ENCODE results near the gene ANAPC16. TPM values are rescaled to one million over a fixed set of nuclear protein-coding genes. Genes with fewer than 3 reads are reported as not detected.
A peak's percentile ranks its signal among the peaks of the same experiment; 100 is the strongest.
"Not testable (repeated sequence)": the region's sequence is repeated elsewhere in the genome, so short reads cannot be mapped to it uniquely, and the experiment has no call there.

Gene ANAPC16
- total and polyA plus RNA-seq, 4 donors = 67.9 to 138 (median 91.4) TPM

GRCh38 chr10:72248468-72249151 is 32.8 kb downstream of the ANAPC16 start:
- Histone ChIP-seq H3K36me3 (ENCODE audit: control insufficient read depth in 4 of 4, insufficient read depth in 4 of 4, low read length in 4 of 4) (no peaks in the 10 kb centered on the region), H3K9me3 (ENCODE audit: control insufficient read depth in 4 of 4, insufficient read depth in 3 of 4, low read length in 3 of 4) (no peaks in the 10 kb centered on the region), H3K27me3 (ENCODE audit: control insufficient read depth in 3 of 3, insufficient read depth in 3 of 3, low read length in 2 of 3) (no peaks in the 10 kb centered on the region), H3K4me1 (ENCODE audit: control insufficient read depth in 5 of 5, insufficient read depth in 5 of 5, low read length in 5 of 5) (peaks cover 28 to 51% (median 44%) of the 10 kb centered on the region in 5 donors), H3K27ac (ENCODE audit: low read depth in 1 of 2, low read length in 1 of 2) (peak overlapping the region; percentile 97 to 98), H3K9ac (ENCODE audit: insufficient read depth in 1 of 2, low read length in 2 of 2) (peak overlapping the region in 1 of 2 donors; percentile 8), H3K4me3 (no peak overlapping the region)
- DNase-seq = peak; percentile 50 to 81 (median 73)
- TF ChIP-seq CTCF (IDR thresholded peaks at IDR 0.05; ENCODE audit: control extremely low read depth, extremely low read depth) = no peak
- peak; percentile 76 for ATAC-seq (ENCODE audit: insufficient read depth, low FRiP score)
- 9 to 13% methylated on average over 10 of the region's 10 CpGs for WGBS, 2 donors

- not testable (repeated sequence) for H3K9me3 ChIP-seq (ENCODE audit: control insufficient read depth in 4 of 4, insufficient read depth in 3 of 4, low read length in 3 of 4); H3K4me3 ChIP-seq; H3K36me3 ChIP-seq (ENCODE audit: control insufficient read depth in 4 of 4, insufficient read depth in 4 of 4, low read length in 4 of 4); H3K27me3 ChIP-seq (ENCODE audit: control insufficient read depth in 3 of 3, insufficient read depth in 3 of 3, low read length in 2 of 3); ATAC-seq (ENCODE audit: insufficient read depth, low FRiP score); H3K9ac ChIP-seq (ENCODE audit: insufficient read depth in 1 of 2, low read length in 2 of 2); DNase-seq
- Histone ChIP-seq H3K4me1 (ENCODE audit: control insufficient read depth in 5 of 5, insufficient read depth in 5 of 5, low read length in 5 of 5) (peaks cover 29 to 49% (median 42%) of the 10 kb centered on the region in 5 donors), H3K27ac (ENCODE audit: low read depth in 1 of 2, low read length in 1 of 2) (peak overlapping the region; percentile 97 to 98)
- WGBS, 2 donors = 79 to 88% methylated on average over 17 of the region's 17 CpGs
Observed at GRCh38 chr10:72249176-72249862, 33.5 kb downstream of the ANAPC16 start.

- no peaks in the 10 kb centered on the region for H3K36me3 ChIP-seq (ENCODE audit: control insufficient read depth in 4 of 4, insufficient read depth in 4 of 4, low read length in 4 of 4)
- 89 to 95% methylated on average over 1 of the region's 1 CpG for WGBS, 2 donors
- no peak for TF ChIP-seq CTCF (IDR thresholded peaks at IDR 0.05; ENCODE audit: control extremely low read depth, extremely low read depth)
- no peaks in the 10 kb centered on the region for H3K27me3 ChIP-seq (ENCODE audit: control insufficient read depth in 3 of 3, insufficient read depth in 3 of 3, low read length in 2 of 3)
- peak overlapping the region; percentile 71 to 72 for H3K27ac ChIP-seq (ENCODE audit: low read depth in 1 of 2, low read length in 1 of 2)
- DNase-seq (peak in 2 of 3 donors; percentile 62 to 76), ATAC-seq (ENCODE audit: insufficient read depth, low FRiP score) (no peak)
- H3K4me3 ChIP-seq = no peak overlapping the region
- peaks cover 31 to 50% (median 43%) of the 10 kb centered on the region in 5 donors for H3K4me1 ChIP-seq (ENCODE audit: control insufficient read depth in 5 of 5, insufficient read depth in 5 of 5, low read length in 5 of 5)
- H3K9me3 ChIP-seq (ENCODE audit: control insufficient read depth in 4 of 4, insufficient read depth in 3 of 4, low read length in 3 of 4) = no peaks in the 10 kb centered on the region
- H3K9ac ChIP-seq (ENCODE audit: insufficient read depth in 1 of 2, low read length in 2 of 2) = no peak overlapping the region
Observed at GRCh38 chr10:72250666-72251065, 34.9 kb downstream of the ANAPC16 start.

GRCh38 chr10:72251635-72252034 is 35.8 kb downstream of the ANAPC16 start:
- Histone ChIP-seq H3K27ac (ENCODE audit: low read depth in 1 of 2, low read length in 1 of 2) (no peak overlapping the region), H3K4me3 (no peak overlapping the region), H3K4me1 (ENCODE audit: control insufficient read depth in 5 of 5, insufficient read depth in 5 of 5, low read length in 5 of 5) (peaks cover 26 to 43% (median 41%) of the 10 kb centered on the region in 5 donors), H3K27me3 (ENCODE audit: control insufficient read depth in 3 of 3, insufficient read depth in 3 of 3, low read length in 2 of 3) (no peaks in the 10 kb centered on the region), H3K9me3 (ENCODE audit: control insufficient read depth in 4 of 4, insufficient read depth in 3 of 4, low read length in 3 of 4) (no peaks in the 10 kb centered on the region), H3K36me3 (ENCODE audit: control insufficient read depth in 4 of 4, insufficient read depth in 4 of 4, low read length in 4 of 4) (no peaks in the 10 kb centered on the region), H3K9ac (ENCODE audit: insufficient read depth in 1 of 2, low read length in 2 of 2) (no peak overlapping the region)
- 93 to 95% methylated on average over 6 of the region's 6 CpGs for whole genome bisulfite sequencing, 2 donors
- TF ChIP-seq CTCF (IDR thresholded peaks at IDR 0.05; ENCODE audit: control extremely low read depth, extremely low read depth) = no peak
- no peak for ATAC-seq (ENCODE audit: insufficient read depth, low FRiP score)
- DNase-seq = no peak
